Measurements from ENCODE around the gene RNF44.

RNF44 gene

GRCh38 chr5:176534640-176535039, 2.6 kb downstream of the RNF44 start:
- DNase-seq, result no peak

- DNase-seq, result peak; percentile 55
Observed at GRCh38 chr5:176533894-176534611, 3.1 kb downstream of the RNF44 start.

DNA sequence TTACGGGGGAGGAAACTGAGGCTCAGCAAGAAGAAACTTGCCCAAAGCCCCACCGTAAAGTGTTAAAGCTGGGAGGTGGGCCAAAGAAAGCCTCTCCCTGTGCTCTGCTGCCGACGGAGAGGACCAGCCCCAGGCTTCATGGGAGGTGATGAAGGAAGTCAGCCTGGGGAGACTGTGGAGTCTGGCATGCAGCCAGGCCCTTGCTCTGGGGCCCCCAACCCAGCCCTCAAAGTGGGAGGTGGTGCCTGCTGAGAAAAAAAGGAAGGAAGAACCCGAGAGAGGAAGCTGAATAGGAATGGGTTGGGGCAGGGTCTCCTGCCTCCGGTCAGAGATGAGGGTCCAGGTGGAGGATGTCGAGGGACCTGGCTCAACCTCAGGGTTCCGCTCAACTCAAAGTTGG, 3.8 kb downstream of the RNF44 start:
- DNase-seq, result no peak

- no peak for DNase-seq
Observed at GRCh38 chr5:176532795-176533194, 4.4 kb downstream of the RNF44 start.

- no peak for DNase-seq
Observed at GRCh38 chr5:176531902-176532493, 5.2 kb downstream of the RNF44 start.

- DNase-seq, result no peak
Observed at GRCh38 chr5:176530983-176531901, 6.0 kb downstream of the RNF44 start.

DNA sequence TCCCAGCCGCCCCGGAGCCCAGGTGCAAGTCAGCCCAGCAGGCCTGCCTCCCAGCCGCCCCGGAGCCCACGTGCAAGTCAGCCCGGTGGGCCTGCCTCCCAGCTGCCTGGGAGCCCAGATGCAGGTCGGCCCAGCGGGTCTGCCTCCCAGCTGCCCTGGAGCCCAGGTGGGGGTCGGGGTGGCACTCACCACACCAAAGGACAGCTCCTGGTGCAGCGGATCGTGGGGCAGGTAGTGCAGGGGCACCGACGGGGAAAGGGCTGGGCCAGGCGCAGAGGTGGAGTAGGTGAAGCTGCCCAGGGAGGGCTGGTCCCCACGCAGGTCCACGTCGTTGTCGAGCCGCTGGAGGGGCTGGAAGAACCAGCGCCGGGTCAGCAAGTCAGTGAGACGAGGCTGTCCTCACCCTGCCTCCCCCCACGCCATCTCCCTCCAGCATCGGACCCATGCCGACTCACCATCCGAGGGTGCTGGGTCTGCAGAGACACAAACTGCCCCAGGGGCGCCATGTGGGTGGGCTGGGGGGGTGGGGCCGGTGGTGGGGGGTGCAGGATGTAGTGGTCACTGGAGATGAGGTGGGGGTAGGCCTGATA, 6.7 kb downstream of the RNF44 start:
- no peak for DNase-seq

DNA sequence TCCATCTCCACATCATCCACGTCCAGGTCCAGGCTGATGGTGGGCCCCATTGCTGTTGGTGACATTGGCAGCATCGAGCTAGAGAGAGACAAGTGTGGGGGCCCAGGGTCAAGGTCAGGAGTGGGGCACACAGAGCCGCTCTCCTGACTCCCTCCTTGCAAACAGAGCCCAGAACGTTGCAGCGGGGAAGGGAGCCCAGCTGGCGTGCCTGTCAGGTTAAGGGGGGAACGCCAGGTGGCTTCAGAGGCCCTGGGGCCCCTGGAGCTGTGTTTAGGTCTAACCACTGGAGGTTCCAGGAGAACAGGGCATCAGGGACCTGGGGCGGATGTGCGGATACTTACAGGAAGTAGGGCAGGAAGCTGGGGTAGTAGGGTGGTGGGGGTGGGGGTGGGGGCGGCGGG, 7.5 kb downstream of the RNF44 start:
- no peak for DNase-seq

GRCh38 chr5:176529116-176529740, 8.0 kb downstream of the RNF44 start:
- DNase-seq, result no peak

- DNase-seq, result no peak
Observed at GRCh38 chr5:176528761-176529115, 8.5 kb downstream of the RNF44 start.

DNA sequence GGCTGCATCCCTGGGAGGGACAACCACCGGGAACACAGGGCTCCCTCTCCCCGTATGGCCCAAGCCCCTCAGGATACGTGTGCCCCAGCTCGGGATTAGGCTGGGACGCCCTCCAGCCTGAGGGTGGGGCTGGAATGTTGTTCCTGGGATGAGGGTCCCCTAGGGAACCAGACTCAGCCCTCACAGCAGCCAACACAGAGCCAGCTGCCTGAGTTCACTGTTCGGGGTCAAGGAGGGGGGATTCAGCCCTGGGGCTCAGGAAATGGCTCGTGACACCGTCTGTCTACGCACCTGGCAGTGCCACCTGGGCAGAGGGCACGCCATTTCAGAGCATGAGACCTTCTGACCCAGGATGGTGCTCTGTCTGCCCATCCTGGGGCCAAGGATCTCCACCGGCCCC, 8.9 kb downstream of the RNF44 start:
- DNase-seq, result no peak

GRCh38 chr5:176527246-176528222, 9.7 kb downstream of the RNF44 start:
- no peak for DNase-seq

- no peak for DNase-seq
Observed at GRCh38 chr5:176526462-176526861, 10.7 kb downstream of the RNF44 start.

- DNase-seq, result no peak
Observed at GRCh38 chr5:176525677-176526076, 11.5 kb downstream of the RNF44 start.

DNA sequence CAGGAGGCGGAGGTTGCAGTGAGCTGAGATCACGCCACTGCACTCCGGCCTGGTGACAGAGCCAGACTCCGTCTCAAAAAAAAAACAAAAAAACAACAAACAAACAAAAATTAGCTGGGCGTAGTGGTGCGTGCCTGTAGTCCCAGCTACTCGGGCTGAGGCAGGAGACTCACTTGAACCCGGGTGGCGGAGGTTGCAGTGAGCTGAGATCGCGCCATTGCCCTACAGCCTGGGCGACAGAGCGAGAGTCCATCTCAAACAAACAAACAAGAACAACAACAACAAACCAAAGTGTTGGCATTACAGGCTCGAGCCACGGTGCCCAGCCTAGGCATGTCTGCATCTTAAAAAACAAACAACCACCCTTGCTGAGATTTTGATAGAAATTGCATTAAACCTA, 12.2 kb downstream of the RNF44 start:
- no peak for DNase-seq

GRCh38 chr5:176524138-176524537, 13.1 kb downstream of the RNF44 start:
- no peak for DNase-seq

DNA sequence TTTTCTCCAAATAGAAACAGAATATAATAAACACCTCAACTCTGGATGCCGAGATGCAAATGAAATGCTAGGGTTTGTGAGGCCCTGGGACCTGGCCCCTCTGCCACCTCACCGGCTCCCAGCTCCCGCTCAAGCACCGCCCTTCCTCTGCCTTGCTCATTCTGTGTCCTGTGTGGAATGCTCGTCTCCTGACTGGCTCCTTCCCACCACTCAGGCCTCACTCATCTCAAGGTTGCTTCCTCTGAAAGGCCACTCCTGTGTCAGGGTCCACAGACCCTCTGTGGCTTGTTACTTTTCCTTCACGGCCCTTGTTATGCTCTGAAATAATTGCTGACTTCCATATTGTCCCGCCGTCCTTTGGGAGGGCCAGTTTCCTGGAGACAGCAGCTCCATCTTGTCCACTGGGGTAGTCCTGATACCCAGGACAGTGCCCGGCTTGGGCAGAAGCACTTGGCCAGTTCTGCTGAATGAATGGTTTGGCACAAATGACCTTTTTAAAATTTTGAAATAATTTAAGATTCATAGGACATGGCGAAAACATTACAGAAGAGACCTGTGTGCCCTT, 15.4 kb downstream of the RNF44 start:
- DNase-seq, result no peak

DNA sequence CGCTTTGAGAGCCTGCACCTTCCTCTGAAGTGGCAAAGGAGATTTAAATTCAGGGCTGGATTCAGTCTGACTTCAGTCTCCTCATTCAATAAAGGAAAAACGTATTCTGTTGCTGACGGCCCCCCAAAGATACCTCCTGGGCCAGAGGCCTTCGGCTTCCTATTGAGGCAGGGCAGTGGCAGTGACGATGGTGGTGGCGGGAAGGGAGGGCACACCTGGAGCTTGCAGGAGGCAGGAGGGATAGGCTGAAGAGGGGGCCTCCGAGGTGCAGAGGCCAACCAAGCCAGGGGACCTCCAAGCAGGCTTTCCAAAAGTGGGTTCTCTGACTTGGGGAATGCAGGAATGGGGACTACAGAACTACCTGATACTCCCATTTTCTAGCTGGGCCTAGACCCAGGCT, 15.9 kb downstream of the RNF44 start:
- DNase-seq, result no peak

DNA sequence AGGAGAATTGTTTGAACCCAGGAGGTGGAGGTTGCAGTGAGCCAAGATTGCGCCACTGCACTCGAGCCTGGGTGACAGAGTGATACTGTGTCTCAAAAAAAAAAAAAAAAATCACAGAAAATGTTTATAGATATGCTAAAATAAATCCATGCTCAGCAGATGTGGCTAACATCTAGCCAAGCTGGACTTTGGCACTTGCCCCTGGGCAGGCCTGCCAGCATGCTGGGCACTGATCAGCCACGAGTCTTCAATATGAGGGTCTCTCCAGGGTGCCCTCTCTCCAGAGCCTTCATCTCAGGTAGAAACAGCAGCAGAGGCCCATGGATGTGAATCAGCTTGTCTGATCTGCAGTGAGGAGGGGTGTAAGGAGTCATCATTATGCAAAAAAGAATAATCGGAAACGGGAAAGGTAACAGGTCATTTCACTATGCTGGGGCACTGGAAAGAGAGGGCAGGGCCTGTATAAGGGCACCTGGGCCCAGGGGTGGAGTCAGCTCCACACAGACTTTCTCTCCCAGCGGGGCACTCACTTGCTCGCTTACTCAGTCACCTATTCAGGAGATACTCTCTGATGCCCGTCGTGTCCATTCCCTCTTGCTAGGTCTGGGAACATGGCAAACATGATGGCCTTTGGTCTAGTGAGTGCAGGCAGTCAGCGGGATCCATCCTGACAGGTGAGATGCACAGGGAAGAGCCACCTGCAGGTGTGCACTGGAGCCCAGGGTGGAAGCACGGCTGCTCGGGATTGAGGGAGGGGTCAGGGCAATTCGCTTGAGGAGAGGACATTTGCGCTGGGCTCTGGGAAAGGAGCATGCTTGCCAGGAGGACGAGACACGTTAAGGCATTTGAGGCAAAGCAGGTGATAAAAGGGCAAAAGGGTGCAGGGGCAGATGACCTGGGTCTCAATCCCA, 17.1 kb downstream of the RNF44 start:
- no peak for DNase-seq

- DNase-seq, result no peak
Observed at GRCh38 chr5:176517053-176517661, 20.0 kb downstream of the RNF44 start.

Data from NK-92 treated with Interleukin-12 subunit alpha and Interleukin-12 subunit beta, amount 100 ng/mL, for 24 hours (cell line).